ENCODE results near the gene NTF3. TPM values are rescaled to one million over a fixed set of nuclear protein-coding genes. Genes with fewer than 3 reads are reported as not detected.
"Not testable (repeated sequence)": the region's sequence is repeated elsewhere in the genome, so short reads cannot be mapped to it uniquely, and the experiment has no call there.

The NTF3 gene
- total and polyA plus RNA-seq, 7 donors = 0.16 to 0.62 (median 0.29) TPM

DNA sequence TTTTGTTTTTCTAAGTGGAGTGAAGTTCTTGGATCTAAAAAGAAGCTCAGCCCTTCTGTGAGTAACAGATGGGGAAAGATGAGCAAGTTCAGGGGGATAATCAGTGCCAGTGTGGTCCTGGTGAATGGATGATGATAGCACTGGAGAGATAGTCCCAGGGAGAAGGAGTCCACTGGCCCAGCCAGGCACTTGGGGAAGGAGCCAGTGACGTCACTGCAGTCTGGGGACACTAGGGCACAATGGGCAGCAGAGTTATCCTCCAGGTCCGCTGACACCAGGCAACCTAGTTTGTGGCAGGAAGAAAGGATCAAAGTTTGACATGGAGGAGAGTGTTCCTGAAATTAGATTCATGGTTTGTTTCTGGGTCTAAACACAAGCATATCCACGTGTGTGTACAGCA, 101.5 kb downstream of the NTF3 start:
- no peak for ATAC-seq
- 67 to 94% (median 83%) methylated on average over 3 of the region's 3 CpGs for WGBS, 3 donors
- no peak for DNase-seq
- Histone ChIP-seq H3K4me3 (no peak overlapping the region), H3K9me3 (no peaks in the 10 kb centered on the region), H3K27ac (no peak overlapping the region), H3K27me3 (ENCODE audit: insufficient read depth in 3 of 3, low read length in 2 of 3) (peaks cover 0 to 13% (median 0%) of the 10 kb centered on the region in 3 donors), H3K4me1 (no peaks in the 10 kb centered on the region), H3K36me3 (ENCODE audit: insufficient read depth in 1 of 2, low read depth in 1 of 2) (no peaks in the 10 kb centered on the region)
- TF ChIP-seq, protein P1, sequence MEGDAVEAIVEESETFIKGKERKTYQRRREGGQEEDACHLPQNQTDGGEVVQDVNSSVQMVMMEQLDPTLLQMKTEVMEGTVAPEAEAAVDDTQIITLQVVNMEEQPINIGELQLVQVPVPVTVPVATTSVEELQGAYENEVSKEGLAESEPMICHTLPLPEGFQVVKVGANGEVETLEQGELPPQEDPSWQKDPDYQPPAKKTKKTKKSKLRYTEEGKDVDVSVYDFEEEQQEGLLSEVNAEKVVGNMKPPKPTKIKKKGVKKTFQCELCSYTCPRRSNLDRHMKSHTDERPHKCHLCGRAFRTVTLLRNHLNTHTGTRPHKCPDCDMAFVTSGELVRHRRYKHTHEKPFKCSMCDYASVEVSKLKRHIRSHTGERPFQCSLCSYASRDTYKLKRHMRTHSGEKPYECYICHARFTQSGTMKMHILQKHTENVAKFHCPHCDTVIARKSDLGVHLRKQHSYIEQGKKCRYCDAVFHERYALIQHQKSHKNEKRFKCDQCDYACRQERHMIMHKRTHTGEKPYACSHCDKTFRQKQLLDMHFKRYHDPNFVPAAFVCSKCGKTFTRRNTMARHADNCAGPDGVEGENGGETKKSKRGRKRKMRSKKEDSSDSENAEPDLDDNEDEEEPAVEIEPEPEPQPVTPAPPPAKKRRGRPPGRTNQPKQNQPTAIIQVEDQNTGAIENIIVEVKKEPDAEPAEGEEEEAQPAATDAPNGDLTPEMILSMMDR (IDR thresholded peaks at IDR 0.05) = no peak
- intact Hi-C loops (cut with DNase I) = no loop called here

DNA sequence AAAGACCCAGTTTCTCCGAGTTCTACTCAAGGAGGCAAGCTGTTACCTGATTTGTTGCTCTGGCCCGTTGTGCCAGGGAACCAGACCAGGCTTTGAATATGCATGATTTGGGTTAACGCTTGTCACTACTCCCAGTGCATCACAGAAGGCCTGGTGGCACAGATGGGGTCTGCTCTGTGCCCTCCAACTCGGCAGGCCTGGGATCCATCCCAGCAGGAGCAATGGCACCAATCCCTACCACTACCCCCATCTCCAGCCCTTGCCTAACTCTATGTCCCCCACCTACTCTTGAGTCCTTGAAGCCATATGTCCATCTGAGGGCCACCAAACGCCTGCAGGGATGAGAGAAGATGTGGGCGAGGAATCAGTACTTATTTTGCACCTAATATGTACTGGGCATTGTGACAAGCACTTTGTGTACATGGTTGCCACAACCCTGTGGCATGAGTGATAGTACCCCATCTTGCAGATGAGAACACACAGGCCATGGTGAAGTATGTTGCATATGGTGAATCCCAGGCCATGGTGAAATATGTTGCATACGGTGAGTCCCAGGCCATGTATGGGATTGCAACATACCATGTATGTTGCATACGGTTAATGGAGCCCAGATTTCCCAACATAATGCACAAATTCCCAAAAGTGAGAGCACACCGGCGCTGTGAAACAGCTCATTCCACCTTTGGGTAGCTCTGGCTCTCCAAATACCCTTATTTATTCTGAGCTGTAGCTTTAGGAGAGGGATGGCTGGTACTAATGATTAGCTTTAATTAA, 102.7 kb downstream of the NTF3 start:
- intact Hi-C loops (cut with DNase I) = no loop called here
- TF ChIP-seq, protein P1 (IDR thresholded peaks at IDR 0.05) = no peak
- ATAC-seq (no peak), DNase-seq (no peak)
- Histone ChIP-seq H3K27ac (no peak overlapping the region), H3K36me3 (ENCODE audit: insufficient read depth in 1 of 2, low read depth in 1 of 2) (no peaks in the 10 kb centered on the region), H3K27me3 (ENCODE audit: insufficient read depth in 3 of 3, low read length in 2 of 3) (peaks cover 0 to 13% (median 0%) of the 10 kb centered on the region in 3 donors), H3K9me3 (no peaks in the 10 kb centered on the region), H3K4me3 (no peak overlapping the region), H3K4me1 (no peaks in the 10 kb centered on the region)
- WGBS, 3 donors = 91 to 92% (median 92%) methylated on average over 10 of the region's 10 CpGs

DNA sequence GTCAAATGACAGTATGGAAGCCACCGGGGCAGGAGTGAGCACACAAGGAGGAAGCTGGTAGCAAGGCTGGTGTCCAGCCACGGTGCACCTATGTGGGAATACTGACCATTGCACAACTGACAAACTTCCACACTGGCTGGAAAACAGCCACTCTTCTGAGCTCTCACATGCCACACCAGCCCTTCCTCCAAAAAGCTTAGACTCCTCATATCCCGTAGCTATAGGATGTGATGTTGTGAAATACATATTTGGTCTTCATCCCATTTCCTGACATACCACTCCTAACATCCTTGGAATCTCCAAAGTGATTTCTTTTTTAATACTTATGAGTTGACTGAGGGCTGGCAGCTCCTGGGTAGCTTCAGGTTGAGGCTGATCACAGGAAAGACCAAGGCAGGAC, 103.6 kb downstream of the NTF3 start:
- H3K4me3 ChIP-seq = no peak overlapping the region
- ATAC-seq (no peak), DNase-seq (no peak)
- no peaks in the 10 kb centered on the region for H3K9me3 ChIP-seq
- no peak overlapping the region for H3K27ac ChIP-seq
- H3K36me3 ChIP-seq (ENCODE audit: insufficient read depth in 1 of 2, low read depth in 1 of 2) = no peaks in the 10 kb centered on the region
- intact Hi-C loops (cut with DNase I) = no loop called here
- H3K4me1 ChIP-seq = no peaks in the 10 kb centered on the region
- TF ChIP-seq, protein P1 (IDR thresholded peaks at IDR 0.05) = no peak
- 87 to 92% (median 89%) methylated on average over 3 of the region's 3 CpGs for WGBS, 3 donors
- peaks cover 0 to 10% (median 0%) of the 10 kb centered on the region in 3 donors for H3K27me3 ChIP-seq (ENCODE audit: insufficient read depth in 3 of 3, low read length in 2 of 3)

DNA sequence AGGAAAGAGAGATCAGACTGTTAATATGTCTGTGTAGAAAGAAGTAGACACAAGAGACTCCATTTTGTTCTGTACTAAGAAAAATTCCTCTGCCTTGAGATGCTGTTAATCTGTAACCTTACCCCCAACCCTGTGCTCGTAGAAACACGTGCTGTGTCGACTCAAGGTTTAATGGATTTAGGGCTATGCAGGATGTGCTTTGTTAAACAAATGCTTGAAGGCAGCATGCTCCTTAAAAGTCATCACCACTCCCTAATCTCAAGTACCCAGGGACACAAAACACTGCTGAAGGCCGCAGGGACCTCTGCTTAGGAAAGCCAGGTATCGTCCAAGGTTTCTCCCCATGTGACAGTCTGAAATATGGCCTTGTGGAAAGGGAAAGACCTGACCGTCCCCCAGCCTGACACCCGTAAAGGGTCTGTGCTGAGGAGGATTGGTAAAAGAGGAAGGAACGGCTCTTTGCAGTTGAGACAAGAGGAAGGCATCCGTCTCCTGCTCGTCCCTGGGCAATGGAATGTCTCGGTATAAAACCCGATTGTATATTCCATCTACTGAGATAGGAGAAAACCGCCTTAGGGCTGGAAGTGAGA, 105.2 kb downstream of the NTF3 start:
- DNase-seq; H3K27me3 ChIP-seq (ENCODE audit: insufficient read depth in 3 of 3, low read length in 2 of 3); H3K4me3 ChIP-seq; H3K27ac ChIP-seq; ATAC-seq; H3K9me3 ChIP-seq; intact Hi-C loops (cut with DNase I); H3K36me3 ChIP-seq (ENCODE audit: insufficient read depth in 1 of 2, low read depth in 1 of 2); H3K4me1 ChIP-seq: not testable (repeated sequence)
- WGBS, 3 donors = 56 to 63% (median 60%) methylated on average over 12 to 13 of the region's 13 CpGs

DNA sequence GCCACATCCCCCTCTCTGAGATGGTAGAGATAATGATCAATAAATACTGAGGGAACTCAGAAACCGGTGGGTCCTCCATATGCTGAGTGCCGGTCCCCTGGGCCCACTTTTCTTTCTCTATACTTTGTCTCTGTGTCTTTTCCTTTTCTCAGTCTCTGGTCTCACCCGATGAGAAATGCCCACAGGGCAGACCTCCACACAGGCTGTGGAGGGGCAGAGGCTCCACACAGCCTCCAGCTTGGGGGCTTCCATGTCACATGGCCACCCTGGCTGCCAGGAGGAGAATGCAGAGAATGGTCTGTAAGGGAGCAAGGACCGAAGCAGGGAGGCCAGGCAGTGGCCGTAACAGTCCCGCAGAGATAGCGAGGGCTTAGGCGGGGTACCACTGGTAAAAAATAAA, 105.9 kb downstream of the NTF3 start:
- Histone ChIP-seq H3K9me3 (no peaks in the 10 kb centered on the region), H3K27me3 (ENCODE audit: insufficient read depth in 3 of 3, low read length in 2 of 3) (peaks cover 0 to 10% (median 0%) of the 10 kb centered on the region in 3 donors), H3K36me3 (ENCODE audit: insufficient read depth in 1 of 2, low read depth in 1 of 2) (no peaks in the 10 kb centered on the region), H3K4me1 (no peaks in the 10 kb centered on the region), H3K27ac (no peak overlapping the region), H3K4me3 (no peak overlapping the region)
- DNase-seq (no peak), ATAC-seq (no peak)
- WGBS, 3 donors = 81 to 89% (median 85%) methylated on average over 8 of the region's 8 CpGs
- intact Hi-C loops (cut with DNase I) = no loop called here
- TF ChIP-seq, protein P1 (IDR thresholded peaks at IDR 0.05) = no peak

Measured in psoas muscle (tissue), 8 donors.